Ishikawa (cell line): ENCODE data around the gene CCDC32.
A peak's percentile ranks its signal among the peaks of the same experiment; 100 is the strongest.

Experiments
- CEBPB ChIP-seq: IDR thresholded peaks from 2 replicates; pipeline ENCODE4 v1.6.1; 2012
- CREB1 ChIP-seq: IDR thresholded peaks from 2 replicates; pipeline ENCODE4 v1.6.1; 2012; ENCODE audit warnings: low read depth
- EGR1 ChIP-seq: IDR thresholded peaks from 2 replicates; pipeline ENCODE4 v1.6.1; 2012
- EP300 ChIP-seq: IDR thresholded peaks from 2 replicates; pipeline ENCODE4 v1.6.1; 2012; ENCODE audit warnings: borderline replicate concordance
- FOXM1 ChIP-seq: IDR thresholded peaks from 2 replicates; pipeline ENCODE4 v1.6.1; 2012; ENCODE audit warnings: low read depth, borderline replicate concordance
- MAX ChIP-seq: IDR thresholded peaks from 2 replicates; pipeline ENCODE4 v1.6.1; 2012
- NFIC ChIP-seq: IDR thresholded peaks from 2 replicates; pipeline ENCODE4 v1.6.1; 2012
- RAD21 ChIP-seq: IDR thresholded peaks from 2 replicates; pipeline ENCODE4 v1.6.1; 2012; ENCODE audit warnings: low read depth
- REST ChIP-seq: IDR thresholded peaks from 2 replicates; pipeline ENCODE4 v1.6.1; 2012; ENCODE audit warnings: low read depth, mild to moderate bottlenecking
- TAF1 ChIP-seq: IDR thresholded peaks from 2 replicates; pipeline ENCODE4 v1.6.1; 2012; ENCODE audit warnings: low read depth, mild to moderate bottlenecking
- TCF12 ChIP-seq: IDR thresholded peaks from 2 replicates; pipeline ENCODE4 v1.6.1; 2012; ENCODE audit warnings: low read depth
- TEAD4 ChIP-seq: IDR thresholded peaks from 2 replicates; pipeline ENCODE4 v1.6.1; 2012
- USF1 ChIP-seq: IDR thresholded peaks from 2 replicates; pipeline ENCODE4 v1.6.1; 2012
- YY1 ChIP-seq: IDR thresholded peaks from 2 replicates; pipeline ENCODE4 v1.6.1; 2012; ENCODE audit warnings: low read depth
- ZBTB7A ChIP-seq: IDR thresholded peaks from 2 replicates; pipeline ENCODE4 v1.6.1; 2012; ENCODE audit warnings: low read depth

CCDC32 gene

GRCh38 chr15:40575113-40575512, 10.3 kb upstream of the CCDC32 start:
- TF ChIP-seq CEBPB (no peak), TAF1 (no peak), TCF12 (no peak), TEAD4 (no peak), ZBTB7A (no peak), CREB1 (no peak), REST (no peak), RAD21 (no peak), EP300 (no peak), NFIC (no peak), YY1 (no peak), MAX (no peak), FOXM1 (no peak), EGR1 (no peak), USF1 (no peak)

GRCh38 chr15:40569129-40569953, 4.5 kb upstream of the CCDC32 start, which contains the start of gene RPUSD2:
Gene RPUSD2, plus strand, starts transcription at chr15:40569299. Its CDS starts 39 bp downstream, at chr15:40569338.
- no peak for TF ChIP-seq REST
- peak; percentile 94 for TF ChIP-seq CREB1
- peak; percentile 41; the same call in 1 of the 2 replicates for TF ChIP-seq TCF12
- peak; percentile 89 for TF ChIP-seq TAF1
- no peak for TF ChIP-seq NFIC
- 0 out of 2 replicates have a peak, but pooled peaks have one; percentile 47 for TF ChIP-seq YY1
- peak; percentile 96 for TF ChIP-seq MAX

- TF ChIP-seq MAX (no peak), RAD21 (peak; percentile 34; the same call in 1 of the 2 replicates)
Observed at GRCh38 chr15:40567111-40567510, 2.3 kb upstream of the CCDC32 start.

- TF ChIP-seq TCF12 (no peak), NFIC (no peak), CREB1 (no peak), ZBTB7A (no peak), USF1 (no peak)
Observed at GRCh38 chr15:40565333-40566238, 744 bp upstream of the CCDC32 start.

GRCh38 chr15:40563426-40563825, 1.4 kb downstream of the CCDC32 start:
- TF ChIP-seq CREB1 = no peak
- no peak for TF ChIP-seq FOXM1

GRCh38 chr15:40562691-40563090, 2.2 kb downstream of the CCDC32 start:
- TF ChIP-seq TAF1 (no peak), ZBTB7A (no peak), REST (no peak), TCF12 (no peak), NFIC (no peak), YY1 (no peak), TEAD4 (no peak)
